DMS53 treated with DMSO at 0.1 percent for 48 hours (cell line): ENCODE data around the gene FOXP1.

ENCODE experiments used
- DNase-seq: peaks from one replicate; lab custom pipeline; 2025; ENCODE audit not compliant: unreplicated experiment; lab: John Stamatoyannopoulos, UW

Gene FOXP1

GRCh38 chr3:71135373-71136088 is 448.0 kb downstream of the FOXP1 start:
- DNase-seq, result no peak

- no peak for DNase-seq
Observed at GRCh38 chr3:71134521-71134920, 449.0 kb downstream of the FOXP1 start.

- DNase-seq, result no peak
Observed at GRCh38 chr3:71133865-71134264, 449.7 kb downstream of the FOXP1 start.

- DNase-seq, result no peak
Observed at GRCh38 chr3:71132995-71133730, 450.4 kb downstream of the FOXP1 start.

GRCh38 chr3:71131375-71132314 is 451.9 kb downstream of the FOXP1 start:
- no peak for DNase-seq

GRCh38 chr3:71130471-71131374 is 452.8 kb downstream of the FOXP1 start:
- peak; percentile 44 for DNase-seq

GRCh38 chr3:71129611-71130431 is 453.7 kb downstream of the FOXP1 start:
- DNase-seq, result no peak

GRCh38 chr3:71128961-71129360 is 454.6 kb downstream of the FOXP1 start:
- DNase-seq, result no peak

- DNase-seq, result no peak
Observed at GRCh38 chr3:71127844-71128243, 455.7 kb downstream of the FOXP1 start.

- DNase-seq, result no peak
Observed at GRCh38 chr3:71127052-71127831, 456.3 kb downstream of the FOXP1 start.

- no peak for DNase-seq
Observed at GRCh38 chr3:71125738-71126137, 457.8 kb downstream of the FOXP1 start.

GRCh38 chr3:71124048-71124447 is 459.5 kb downstream of the FOXP1 start:
- DNase-seq, result no peak

GRCh38 chr3:71122641-71123040 is 460.9 kb downstream of the FOXP1 start:
- DNase-seq, result no peak

- DNase-seq, result no peak
Observed at GRCh38 chr3:71121429-71122167, 461.9 kb downstream of the FOXP1 start.

GRCh38 chr3:71120012-71120411 is 463.5 kb downstream of the FOXP1 start:
- DNase-seq, result no peak

- no peak for DNase-seq
Observed at GRCh38 chr3:71119171-71119570, 464.4 kb downstream of the FOXP1 start.

GRCh38 chr3:71118436-71118835 is 465.1 kb downstream of the FOXP1 start:
- DNase-seq, result no peak

GRCh38 chr3:71117572-71118247 is 465.8 kb downstream of the FOXP1 start:
- peak; percentile 4 for DNase-seq
